Measurements from ENCODE around the gene RASAL3.

The RASAL3 gene

GRCh38 chr19:15448778-15449619, 15.3 kb downstream of the RASAL3 start:
- no peak for DNase-seq

- DNase-seq: no peak
These were observed 16.1 kb downstream of the RASAL3 start for GRCh38 chr19:15448044-15448777.

GRCh38 chr19:15447057-15447456, 17.3 kb downstream of the RASAL3 start:
- no peak for DNase-seq

- no peak for DNase-seq
These were observed 18.5 kb downstream of the RASAL3 start for GRCh38 chr19:15445807-15446376.

- no peak for DNase-seq
These were observed 19.1 kb downstream of the RASAL3 start for GRCh38 chr19:15445227-15445605.

GRCh38 chr19:15444505-15445226, 19.7 kb downstream of the RASAL3 start:
- no peak for DNase-seq

- DNase-seq: no peak
These were observed 20.5 kb downstream of the RASAL3 start for GRCh38 chr19:15443838-15444237.

- no peak for DNase-seq
These were observed 21.0 kb downstream of the RASAL3 start for GRCh38 chr19:15443325-15443724.

GRCh38 chr19:15442142-15442920, 22.0 kb downstream of the RASAL3 start:
- no peak for DNase-seq

- DNase-seq: no peak
These were observed 23.0 kb downstream of the RASAL3 start for GRCh38 chr19:15441317-15441716.

GRCh38 chr19:15439821-15440641, 24.3 kb downstream of the RASAL3 start:
- no peak for DNase-seq

- no peak for DNase-seq
These were observed 25.1 kb downstream of the RASAL3 start for GRCh38 chr19:15439078-15439799.

- DNase-seq: no peak
These were observed 25.8 kb downstream of the RASAL3 start for GRCh38 chr19:15438577-15438976.

GRCh38 chr19:15438124-15438496, 26.2 kb downstream of the RASAL3 start:
- no peak for DNase-seq

GRCh38 chr19:15437355-15438123, 26.8 kb downstream of the RASAL3 start:
- DNase-seq: no peak

- DNase-seq: no peak
These were observed 27.6 kb downstream of the RASAL3 start for GRCh38 chr19:15436826-15437110.

GRCh38 chr19:15436012-15436825, 28.1 kb downstream of the RASAL3 start:
- DNase-seq: no peak

- no peak for DNase-seq
These were observed 30.8 kb downstream of the RASAL3 start for GRCh38 chr19:15433519-15434069.
